Transverse colon (tissue), 4 donors: ENCODE measurements around the gene UBE2S. TPM values are rescaled to one million over a fixed set of nuclear protein-coding genes. Genes with fewer than 3 reads are reported as not detected.

ENCODE experiments used
- DNase-seq: peaks from one replicate; pipeline ENCODE4 v3.0.0-alpha.2; 2019
- H3K27ac ChIP-seq, 4 donors: fragments of 200-600 bp; sonication (generic); 2 replicates each; pipeline ENCODE4 v1.5.1; 2016 to 2018; ENCODE audit warnings: inconsistent platforms in 4 of 4
- H3K27me3 ChIP-seq: fragments of 200-600 bp; sonication (generic); 2 replicates; pipeline ENCODE4 v1.5.1; 2017; ENCODE audit warnings: inconsistent platforms
- H3K36me3 ChIP-seq, 4 donors: fragments of 200-600 bp; sonication (generic); 2 replicates each; pipeline ENCODE4 v1.5.1; 2017 to 2019; ENCODE audit warnings: inconsistent platforms in 4 of 4
- H3K4me1 ChIP-seq, 4 donors: fragments of 200-600 bp; sonication (generic); 2 replicates each; pipeline ENCODE4 v1.5.1; 2017 to 2020; ENCODE audit warnings: inconsistent platforms in 4 of 4
- H3K4me3 ChIP-seq, 4 donors: fragments of 200-600 bp; sonication (generic); 1 replicate in 1 of 4; 2 replicates in 3 of 4; pipeline versions ENCODE4 v1.5.1 to v1.6.1; 2017 to 2019; ENCODE audit warnings: inconsistent platforms in 4 of 4
- H3K9me3 ChIP-seq, 2 donors: fragments of 200-600 bp; sonication (generic); 2 replicates each; pipeline ENCODE4 v1.5.1; 2017 to 2019; ENCODE audit warnings: inconsistent platforms in 2 of 2
- CTCF ChIP-seq, 5 experiments: fragments of 200-600 bp in 3 of 5; fragments of 450-650 bp in 2 of 5; sonication (generic) in 3 of 5; IDR thresholded peaks; 1 replicate in 2 of 5; 2 replicates in 3 of 5; pipeline ENCODE4 v1.5.1; 2016 to 2017; ENCODE audit warnings: antibody characterized with exemption in 5 of 5, inconsistent platforms in 3 of 5, mild to moderate bottlenecking in 2 of 5, moderate library complexity in 1 of 5
- EP300 ChIP-seq: sonication (generic); formaldehyde crosslinking; IDR thresholded peaks from one replicate; pipeline ENCODE4 v1.6.1; 2017; ENCODE audit warnings: antibody characterized with exemption, low read depth
- POLR2A ChIP-seq: fragments of 450-650 bp; IDR thresholded peaks from one replicate; pipeline ENCODE4 v1.6.1; 2016; ENCODE audit warnings: antibody characterized with exemption, mild to moderate bottlenecking, moderate library complexity
- POLR2AphosphoS5 ChIP-seq, 3 donors: sonication (generic); formaldehyde crosslinking; IDR thresholded peaks; one replicate each; pipeline ENCODE4 v1.6.1; 2016; ENCODE audit warnings: antibody characterized with exemption in 3 of 3
- WGBS, 2 donors: methylation state at CpG; one replicate each; pipeline ENCODE4 v1.1.5; 2018; ENCODE audit warnings: low coverage in 1 of 2; 5-methylcytosine and 5-hydroxymethylcytosine counted together
- in situ Hi-C, 4 donors: fragments of 200-750 bp; cut with MboI; loops; one replicate each; pipeline versions ENCODE4 v1.15.0 to v1.15.1; 2017; ENCODE audit warnings: low sequenced_read_pairs in 3 of 4, low pct_ligation_motif_present in 1 of 4, low pct_unique_long_range_greater_than_20kb in 1 of 4
- intact Hi-C: fragments of 100-400 bp; cut with DNase I; formaldehyde crosslinking; loops from one replicate; pipeline ENCODE4 v1.15.1; 2023; ENCODE audit warnings: low total_unique reads
- total RNA-seq, 4 donors: library from RNA; depleted of rRNA; stranded (reverse); fragments of >200 nt; gene quantifications; one replicate each; pipeline ENCODE4 v1.1.0, GENCODE V29; 2016

Gene UBE2S
- total RNA-seq, 4 donors from 2014 or later = 12.4 to 40.8 (median 18.1) TPM

GRCh38 chr19:55434356-55434919, 26.9 kb upstream of the UBE2S start:
- H3K4me3 ChIP-seq = no peak overlapping the region
- no peaks in the 10 kb centered on the region for H3K9me3 ChIP-seq
- H3K27ac ChIP-seq = no peak overlapping the region
- in situ Hi-C loops = no loop called here
- TF ChIP-seq EP300 (no peak), POLR2AphosphoS5 (IDR thresholded peaks at IDR 0.05) (no peak), CTCF (IDR thresholded peaks at IDR 0.05) (no peak), POLR2A (no peak)
- no peaks in the 10 kb centered on the region for H3K36me3 ChIP-seq
- intact Hi-C loops = no loop called here
- no peak for DNase-seq
- peaks cover 75% of the 10 kb centered on the region for H3K27me3 ChIP-seq
- WGBS, 2 donors = 68 to 100% methylated on average over 1 to 4 of the region's 4 CpGs
- no peaks in the 10 kb centered on the region for H3K4me1 ChIP-seq

- TF ChIP-seq POLR2AphosphoS5 (IDR thresholded peaks at IDR 0.05) (no peak), POLR2A (no peak), EP300 (no peak), CTCF (IDR thresholded peaks at IDR 0.05) (no peak)
- Histone ChIP-seq H3K9me3 (no peaks in the 10 kb centered on the region), H3K36me3 (no peaks in the 10 kb centered on the region), H3K4me3 (no peak overlapping the region), H3K27me3 (peaks cover 71% of the 10 kb centered on the region), H3K27ac (no peak overlapping the region), H3K4me1 (no peaks in the 10 kb centered on the region)
- in situ Hi-C loops = no loop called here
- intact Hi-C loops = no loop called here
- WGBS, 2 donors = 13 to 30% methylated on average over 2 to 3 of the region's 48 CpGs
- no peak for DNase-seq
These were observed 25.7 kb upstream of the UBE2S start for GRCh38 chr19:55433292-55433691.

- no peak overlapping the region for H3K4me3 ChIP-seq
- H3K36me3 ChIP-seq = no peaks in the 10 kb centered on the region
- no peak overlapping the region for H3K27ac ChIP-seq
- no peak for DNase-seq
- intact Hi-C loops = no loop called here
- peaks cover 67% of the 10 kb centered on the region for H3K27me3 ChIP-seq
- no peaks in the 10 kb centered on the region for H3K4me1 ChIP-seq
- WGBS, 2 donors = 80 to 89% methylated on average over 3 to 13 of the region's 14 CpGs
- TF ChIP-seq POLR2A (no peak), EP300 (no peak), CTCF (IDR thresholded peaks at IDR 0.05) (no peak), POLR2AphosphoS5 (IDR thresholded peaks at IDR 0.05) (no peak)
- H3K9me3 ChIP-seq = no peaks in the 10 kb centered on the region
- in situ Hi-C loops = no loop called here
These were observed 24.8 kb upstream of the UBE2S start for GRCh38 chr19:55432241-55432959.

GRCh38 chr19:55431183-55431582, 23.6 kb upstream of the UBE2S start:
- H3K4me1 ChIP-seq = no peaks in the 10 kb centered on the region
- no peak overlapping the region for H3K4me3 ChIP-seq
- TF ChIP-seq EP300 = no peak
- TF ChIP-seq POLR2AphosphoS5 (IDR thresholded peaks at IDR 0.05) = no peak
- TF ChIP-seq CTCF (IDR thresholded peaks at IDR 0.05) = no peak
- TF ChIP-seq POLR2A = no peak
- H3K36me3 ChIP-seq = no peaks in the 10 kb centered on the region
- in situ Hi-C loops (no loop called here), intact Hi-C loops (no loop called here)
- peaks cover 61% of the 10 kb centered on the region for H3K27me3 ChIP-seq
- H3K9me3 ChIP-seq = no peaks in the 10 kb centered on the region
- no peak overlapping the region for H3K27ac ChIP-seq
- DNase-seq = no peak
- 94% methylated on average over 1 of the region's 1 CpG; no CpG with 5 or more reads in 1 of the 2 donors for WGBS, 2 donors
